Measurements from ENCODE around the gene TMSB4X. TPM values are rescaled to one million over a fixed set of nuclear protein-coding genes. Genes with fewer than 3 reads are reported as not detected.
"Not testable (repeated sequence)": the region's sequence is repeated elsewhere in the genome, so short reads cannot be mapped to it uniquely, and the experiment has no call there.

Gene TMSB4X
- total RNA-seq, 4 donors from 2014 or later: 880 to 1,466 (median 1,228) TPM

DNA sequence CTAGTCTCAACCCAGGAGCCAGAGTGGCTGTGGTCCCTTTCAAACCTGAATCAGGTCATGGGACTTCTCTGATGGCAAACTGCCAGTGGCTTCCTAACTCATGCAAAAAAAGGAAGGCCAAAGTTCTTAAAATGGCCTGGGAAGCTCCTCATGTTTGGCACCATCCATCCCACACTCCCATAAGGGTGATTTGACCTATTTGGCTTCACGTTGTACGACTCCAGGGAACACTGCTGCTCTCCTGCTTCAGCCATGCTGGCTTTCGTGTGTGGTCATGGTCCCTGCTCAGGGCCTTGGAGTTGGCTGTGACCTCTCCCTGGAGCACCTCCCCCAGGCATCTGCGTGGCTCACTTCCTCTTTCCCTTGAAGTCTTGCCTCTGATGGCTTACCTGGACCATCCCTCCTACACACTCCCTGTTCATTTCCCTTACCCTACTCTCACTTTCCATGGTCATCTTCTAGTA is 12.8 kb upstream of the TMSB4X start:
- TF ChIP-seq EP300 (IDR thresholded peaks at IDR 0.05) (no peak), POLR2AphosphoS5 (IDR thresholded peaks at IDR 0.05) (no peak), POLR2A (IDR thresholded peaks at IDR 0.05) (no peak)
- no peak for DNase-seq (ENCODE audit: low spot score in 2 of 2)
- Histone ChIP-seq H3K36me3 (no peaks in the 10 kb centered on the region), H3K27me3 (no peaks in the 10 kb centered on the region), H3K9me3 (no peaks in the 10 kb centered on the region), H3K27ac (no peak overlapping the region), H3K4me1 (peaks cover under 1% of the 10 kb centered on the region), H3K4me3 (no peak overlapping the region)
- 80% methylated on average over 4 of the region's 4 CpGs for WGBS

DNA sequence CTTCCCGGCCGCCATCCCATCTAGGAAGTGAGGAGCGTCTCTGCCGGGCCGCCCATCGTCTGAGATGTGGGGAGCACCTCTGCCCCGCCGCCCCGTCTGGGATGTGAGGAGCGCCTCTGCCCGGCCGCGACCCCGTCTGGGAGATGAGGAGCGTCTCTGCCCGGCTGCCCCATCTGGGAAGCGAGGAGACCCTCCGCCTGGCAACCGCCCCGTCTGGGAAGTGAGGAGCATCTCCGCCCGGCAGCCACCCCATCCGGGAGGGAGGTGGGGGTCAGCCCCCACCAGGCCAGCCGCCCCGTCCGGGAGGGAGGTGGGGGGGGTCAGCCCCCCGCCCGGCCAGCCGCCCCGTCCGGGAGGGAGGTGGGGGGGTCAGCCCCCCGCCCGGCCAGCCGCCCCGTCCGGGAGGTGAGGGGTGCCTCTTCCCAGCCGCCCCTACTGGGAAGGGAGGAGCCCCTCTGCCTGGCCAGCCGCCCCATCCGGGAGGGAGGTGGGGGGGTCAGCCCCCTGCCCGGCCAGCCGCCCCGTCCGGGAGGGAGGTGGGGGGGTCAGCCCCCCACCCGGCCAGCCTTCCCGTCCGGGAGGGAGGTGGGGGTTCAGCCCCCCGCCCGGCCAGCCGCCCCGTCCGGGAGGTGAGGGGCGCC is 11.6 kb upstream of the TMSB4X start:
- not testable (repeated sequence) for DNase-seq (ENCODE audit: low spot score in 2 of 2); H3K4me1 ChIP-seq; H3K27ac ChIP-seq; H3K9me3 ChIP-seq; H3K36me3 ChIP-seq; H3K4me3 ChIP-seq; H3K27me3 ChIP-seq
- 100% methylated on average over 2 of the region's 52 CpGs for whole genome bisulfite sequencing

DNA sequence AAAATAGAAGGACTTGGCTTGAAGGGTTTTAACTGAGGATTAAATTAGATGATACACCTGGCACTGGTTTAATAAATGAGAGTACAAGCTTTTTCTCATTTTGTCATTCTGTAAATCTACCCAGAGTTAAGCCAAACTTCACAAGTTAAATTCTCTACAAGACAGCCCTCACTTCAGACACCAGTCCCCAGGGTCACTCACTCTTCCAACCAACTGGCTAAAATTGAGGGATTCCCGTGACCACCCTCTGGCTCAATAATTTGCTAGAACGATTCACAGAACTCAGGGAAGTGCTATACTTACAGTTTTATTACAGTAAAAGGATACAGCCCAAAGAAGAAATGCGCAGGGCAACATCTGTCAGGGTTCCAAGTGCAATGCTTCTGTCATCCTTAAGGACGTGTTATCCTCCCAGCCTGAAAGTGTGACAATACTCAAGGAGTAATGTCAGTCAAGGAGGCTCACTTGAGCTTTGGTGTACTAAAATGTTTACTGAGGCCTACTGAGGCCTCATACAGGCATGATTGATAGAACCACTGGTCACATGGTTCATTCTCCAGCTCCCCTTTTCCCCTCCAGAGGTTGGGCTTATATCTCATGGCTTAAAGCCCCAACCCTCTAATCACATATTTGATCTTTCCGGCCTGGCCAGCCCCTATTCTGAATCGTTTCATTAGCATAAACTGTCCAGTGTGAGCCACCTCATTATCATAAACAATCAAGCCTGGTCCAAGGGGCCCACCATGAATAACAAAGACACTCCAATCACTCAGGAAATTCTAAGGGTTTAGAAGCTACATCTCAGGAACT is 9.6 kb upstream of the TMSB4X start:
- H3K4me3 ChIP-seq: no peak overlapping the region
- WGBS: 87% methylated on average over 6 of the region's 6 CpGs
- no peak overlapping the region for H3K27ac ChIP-seq

GRCh38 chrX:12966151-12966550 is 8.8 kb upstream of the TMSB4X start:
- TF ChIP-seq, protein P1, sequence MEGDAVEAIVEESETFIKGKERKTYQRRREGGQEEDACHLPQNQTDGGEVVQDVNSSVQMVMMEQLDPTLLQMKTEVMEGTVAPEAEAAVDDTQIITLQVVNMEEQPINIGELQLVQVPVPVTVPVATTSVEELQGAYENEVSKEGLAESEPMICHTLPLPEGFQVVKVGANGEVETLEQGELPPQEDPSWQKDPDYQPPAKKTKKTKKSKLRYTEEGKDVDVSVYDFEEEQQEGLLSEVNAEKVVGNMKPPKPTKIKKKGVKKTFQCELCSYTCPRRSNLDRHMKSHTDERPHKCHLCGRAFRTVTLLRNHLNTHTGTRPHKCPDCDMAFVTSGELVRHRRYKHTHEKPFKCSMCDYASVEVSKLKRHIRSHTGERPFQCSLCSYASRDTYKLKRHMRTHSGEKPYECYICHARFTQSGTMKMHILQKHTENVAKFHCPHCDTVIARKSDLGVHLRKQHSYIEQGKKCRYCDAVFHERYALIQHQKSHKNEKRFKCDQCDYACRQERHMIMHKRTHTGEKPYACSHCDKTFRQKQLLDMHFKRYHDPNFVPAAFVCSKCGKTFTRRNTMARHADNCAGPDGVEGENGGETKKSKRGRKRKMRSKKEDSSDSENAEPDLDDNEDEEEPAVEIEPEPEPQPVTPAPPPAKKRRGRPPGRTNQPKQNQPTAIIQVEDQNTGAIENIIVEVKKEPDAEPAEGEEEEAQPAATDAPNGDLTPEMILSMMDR (IDR thresholded peaks at IDR 0.05): no peak
- TF ChIP-seq POLR2AphosphoS5 (IDR thresholded peaks at IDR 0.05): no peak
- TF ChIP-seq EP300 (IDR thresholded peaks at IDR 0.05): no peak
- TF ChIP-seq POLR2A (IDR thresholded peaks at IDR 0.05): no peak
- WGBS: 54% methylated on average over 1 of the region's 1 CpG
- no peaks in the 10 kb centered on the region for H3K9me3 ChIP-seq
- H3K27ac ChIP-seq: no peak overlapping the region
- H3K27me3 ChIP-seq: no peaks in the 10 kb centered on the region
- no peak for DNase-seq (ENCODE audit: low spot score in 2 of 2)
- H3K4me1 ChIP-seq: no peaks in the 10 kb centered on the region
- no peak overlapping the region for H3K4me3 ChIP-seq
- H3K36me3 ChIP-seq: no peaks in the 10 kb centered on the region

More for the DNA sequence above, 9.6 kb upstream of the TMSB4X start:
- no peak for DNase-seq (ENCODE audit: low spot score in 2 of 2)
- Histone ChIP-seq H3K27me3 (no peaks in the 10 kb centered on the region), H3K9me3 (no peaks in the 10 kb centered on the region), H3K36me3 (no peaks in the 10 kb centered on the region), H3K4me1 (no peaks in the 10 kb centered on the region)
- TF ChIP-seq, protein P1 (IDR thresholded peaks at IDR 0.05): no peak
- no peak for TF ChIP-seq POLR2AphosphoS5 (IDR thresholded peaks at IDR 0.05)

GRCh38 chrX:12967711-12968465 is 7.0 kb upstream of the TMSB4X start:
- Histone ChIP-seq H3K27me3 (no peaks in the 10 kb centered on the region), H3K4me1 (peaks cover 8% of the 10 kb centered on the region), H3K27ac (no peak overlapping the region), H3K36me3 (no peaks in the 10 kb centered on the region), H3K4me3 (no peak overlapping the region), H3K9me3 (no peaks in the 10 kb centered on the region)
- 87% methylated on average over 14 of the region's 15 CpGs for WGBS
- no peak for DNase-seq (ENCODE audit: low spot score in 2 of 2)
- TF ChIP-seq, protein P1 (IDR thresholded peaks at IDR 0.05): no peak
- TF ChIP-seq POLR2AphosphoS5 (IDR thresholded peaks at IDR 0.05) (no peak), EP300 (IDR thresholded peaks at IDR 0.05) (no peak), POLR2A (IDR thresholded peaks at IDR 0.05) (no peak)
